Cardiac septum (tissue), 1 donor: Measurements from ENCODE around the gene BRD3OS. TPM values are rescaled to one million over a fixed set of nuclear protein-coding genes. Genes with fewer than 3 reads are reported as not detected.

Experiments
- DNase-seq: peaks from one replicate; pipeline ENCODE4 v3.0.0-alpha.2; 2020; ENCODE audit warnings: low spot score
- intact Hi-C: fragments of 100-400 bp; cut with DNase I; formaldehyde crosslinking; loops from one replicate; pipeline ENCODE4 v1.14.0; 2022
- long read RNA-seq: library from polyadenylated mRNA; unstranded; transcript quantifications from one replicate; pipeline ENCODE4 v2.0.0, GENCODE V29; 2021
- total RNA-seq: library from RNA; stranded (reverse); fragmentation: NEBNext Ultra II Directional; extraction: Animal tissue kit (Norgen Biotek cat#: 25700); gene quantifications from one replicate; pipeline ENCODE4 v1.2.1, GENCODE V29; 2021
- donor health status: DM: no; HTN: no; CAD: no.

Gene BRD3OS, protein sequence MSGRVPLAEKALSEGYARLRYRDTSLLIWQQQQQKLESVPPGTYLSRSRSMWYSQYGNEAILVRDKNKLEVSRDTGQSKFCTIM
- 9.0 TPM for total RNA-seq
- long read RNA-seq, full-length matches to known transcripts = 11 of 21 reads
- long read RNA-seq, partial matches to known transcripts = 3 of 21 reads
- long read RNA-seq, other reads (novel, unspliced or antisense) = 7 of 21 reads

DNA sequence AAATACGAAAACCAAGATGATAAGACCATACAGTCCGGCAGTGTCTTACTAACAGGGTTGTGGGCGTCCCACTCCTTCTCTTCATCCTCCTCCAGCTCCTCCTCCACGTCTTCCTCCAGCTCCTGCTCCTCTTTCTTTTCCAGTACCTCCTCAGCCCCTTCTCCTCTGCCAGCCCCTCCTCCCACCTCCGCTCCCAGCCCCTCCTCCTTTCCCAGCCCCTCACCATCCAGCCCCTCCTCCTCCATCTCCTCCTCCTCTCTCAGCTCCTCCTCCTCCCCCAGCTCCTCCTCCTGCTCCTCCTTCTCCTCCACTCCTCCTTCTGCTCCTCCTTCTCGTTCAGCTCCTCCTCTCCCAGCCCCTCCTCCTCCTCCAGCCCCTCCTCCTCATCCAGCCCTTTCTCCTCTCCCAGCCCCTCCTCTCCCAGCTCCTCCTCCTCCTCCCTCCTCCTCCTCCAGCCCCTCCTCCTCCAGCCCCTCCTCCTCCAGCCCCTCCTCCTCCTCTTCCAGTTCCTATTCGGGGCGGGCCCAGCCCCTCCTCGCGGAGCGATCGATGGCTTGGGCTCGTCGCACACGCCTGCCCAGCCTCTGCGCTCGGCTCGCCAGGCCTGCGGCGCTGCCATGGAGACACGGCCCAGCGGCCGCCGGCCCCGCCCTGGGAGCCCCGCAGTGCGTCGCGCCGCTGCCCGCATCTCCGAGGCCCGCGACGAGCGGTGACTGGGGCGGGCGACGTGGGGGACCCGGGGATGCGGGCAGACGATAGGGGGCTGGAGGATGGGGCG, at the start of gene BRD3OS:
Gene BRD3OS, plus strand, starts transcription at position 654 of the 778 bp plus-strand sequence. CDS start 1,267 bp downstream, outside the sequence.
- intact Hi-C loops = loop anchor here (5.0 kb wide), 2 partner anchors 42 to 112 kb away; partner anchors contain the start of genes BRD3 and WDR5
- peak; percentile 98 for DNase-seq

DNA sequence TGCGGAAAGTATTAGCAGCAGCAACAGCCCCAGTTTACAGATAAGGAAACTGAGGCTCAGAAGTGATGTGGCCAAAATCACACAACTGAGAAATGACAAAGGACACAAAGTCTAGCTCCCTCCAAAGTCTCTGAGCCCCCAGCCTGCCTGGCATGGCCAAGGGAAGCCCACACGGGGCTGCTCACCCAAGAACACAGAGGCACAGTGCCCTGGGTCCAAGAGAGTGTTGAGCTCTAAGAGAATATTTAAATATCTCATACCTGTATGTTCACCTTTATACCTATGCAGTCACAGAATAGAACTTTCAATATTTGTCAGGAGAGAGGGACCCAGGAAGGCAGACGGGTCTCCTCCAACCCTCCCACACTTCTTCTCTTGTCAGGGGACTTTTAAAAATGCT, 49.8 kb upstream of the BRD3OS start:
- DNase-seq = no peak
- intact Hi-C loops = no loop called here

DNA sequence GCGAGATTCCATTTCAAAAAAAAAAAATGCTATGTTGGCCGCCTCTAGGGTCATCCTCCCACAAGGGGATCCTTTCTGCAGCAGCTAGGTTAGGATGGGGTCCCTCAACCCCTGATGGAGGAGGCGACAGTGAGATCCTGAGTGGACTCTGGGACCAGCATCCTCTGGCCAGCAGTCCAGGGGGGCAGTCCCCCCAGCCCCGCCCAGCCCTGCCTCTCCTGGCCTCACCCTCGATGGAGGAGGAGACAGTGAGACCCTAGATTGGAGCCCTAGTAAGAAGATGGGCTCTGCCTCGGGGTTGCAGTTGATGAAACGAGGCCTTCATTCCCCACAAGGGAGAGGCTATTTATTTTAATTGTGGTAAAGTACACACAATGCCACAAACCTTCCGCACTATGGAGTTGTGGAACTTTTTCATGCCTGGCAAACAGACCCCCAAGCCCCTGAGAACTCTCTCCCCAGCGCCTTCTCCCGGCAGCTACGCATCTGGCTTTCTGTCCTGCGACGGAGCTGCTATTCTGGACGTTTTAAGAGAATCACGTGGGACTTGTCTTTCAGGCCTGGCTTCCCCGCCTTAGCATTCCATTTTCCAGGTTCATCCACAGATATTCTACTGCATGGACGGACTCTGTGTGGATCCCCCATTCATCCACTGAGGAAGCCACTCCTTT, 49.0 kb upstream of the BRD3OS start:
- intact Hi-C loops = no loop called here
- DNase-seq = no peak

DNA sequence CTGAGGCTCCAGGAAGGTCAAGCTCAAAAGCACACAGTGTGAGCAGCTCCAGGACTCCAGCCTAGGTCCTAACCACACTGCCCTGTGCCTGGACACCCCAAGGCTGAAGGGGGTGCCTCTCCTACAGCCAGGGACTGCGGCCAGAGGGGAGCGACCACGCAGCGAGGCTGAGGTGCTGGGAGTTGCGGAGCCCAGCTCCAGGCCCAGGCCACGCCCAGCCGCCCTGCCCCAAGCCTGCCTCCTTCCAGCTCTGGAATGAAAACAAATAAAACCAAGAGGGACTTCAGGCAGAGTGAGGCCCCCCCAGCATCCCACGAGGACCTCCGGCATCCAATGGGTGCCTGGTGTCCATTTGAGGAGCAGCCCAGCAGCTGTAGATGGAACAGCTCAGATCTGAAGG, 48.4 kb upstream of the BRD3OS start:
- no peak for DNase-seq
- intact Hi-C loops = no loop called here

DNA sequence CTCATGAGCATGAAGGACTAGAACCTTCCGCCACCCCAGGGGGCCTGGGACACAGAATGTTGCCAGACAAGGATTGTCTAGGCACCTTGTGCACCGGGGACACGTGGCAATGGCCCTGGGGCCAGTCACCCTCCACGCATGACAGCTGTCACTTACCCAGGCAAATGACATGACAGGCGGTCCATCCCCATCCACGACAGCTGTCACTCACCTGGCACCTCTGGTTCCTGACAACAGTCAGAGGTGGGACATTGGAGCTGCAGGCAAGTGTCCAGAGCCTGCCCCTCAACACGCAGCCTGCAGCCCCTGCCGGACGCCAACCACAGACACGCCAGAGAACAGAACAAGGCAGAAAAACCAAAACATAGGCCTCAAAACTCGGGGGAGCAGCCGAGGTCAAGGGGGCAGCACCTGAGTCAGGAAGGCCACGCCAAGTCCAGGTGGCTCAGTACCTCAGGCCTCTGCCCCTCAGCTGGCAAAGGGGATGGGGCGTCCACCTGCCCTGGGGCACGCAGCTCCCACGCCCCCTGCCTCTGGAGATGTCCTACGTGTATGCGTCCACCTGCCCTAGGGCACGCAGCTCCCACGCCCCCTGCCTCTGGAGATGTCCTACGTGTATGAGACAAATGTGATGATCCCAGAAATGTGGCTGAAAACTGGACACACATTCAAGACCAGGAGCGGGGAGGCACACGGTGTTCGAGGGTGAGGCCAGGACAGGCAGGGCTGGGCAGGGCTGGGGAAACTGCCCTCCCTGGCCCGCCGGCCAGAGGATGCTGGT, 47.7 kb upstream of the BRD3OS start:
- intact Hi-C loops = no loop called here
- no peak for DNase-seq

DNA sequence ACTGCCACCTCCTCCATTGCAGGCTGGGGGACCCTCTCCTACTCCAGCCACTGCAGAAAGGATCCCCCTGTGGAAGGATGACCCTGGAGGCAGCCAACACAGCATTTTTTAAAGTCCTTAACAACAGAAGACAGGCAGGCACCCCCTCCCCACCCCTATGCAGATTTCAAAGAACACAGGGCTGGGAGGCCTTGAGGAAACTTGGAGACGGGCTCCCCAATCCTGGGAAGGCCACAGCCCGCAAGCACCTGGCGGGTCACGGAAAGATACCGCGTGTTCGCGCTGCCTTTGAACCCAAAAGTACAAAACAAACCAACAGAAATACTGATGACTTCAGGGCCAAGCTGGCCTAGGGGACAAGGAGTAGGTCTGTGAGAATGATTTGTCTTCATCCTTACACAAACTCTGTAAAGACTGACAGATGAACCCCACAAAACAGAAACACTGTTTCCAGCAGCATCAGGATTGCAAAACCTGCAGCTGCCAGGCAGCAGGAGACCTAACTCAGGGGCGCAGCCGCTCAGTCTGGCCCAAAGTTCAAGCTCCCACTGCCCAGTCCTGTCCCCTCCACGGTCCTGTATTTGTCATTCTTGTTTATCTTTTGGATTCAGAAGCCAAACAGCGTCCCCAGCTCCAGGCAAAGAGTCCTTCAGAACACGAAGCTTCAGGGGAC, 46.9 kb upstream of the BRD3OS start:
- intact Hi-C loops = no loop called here
- no peak for DNase-seq

DNA sequence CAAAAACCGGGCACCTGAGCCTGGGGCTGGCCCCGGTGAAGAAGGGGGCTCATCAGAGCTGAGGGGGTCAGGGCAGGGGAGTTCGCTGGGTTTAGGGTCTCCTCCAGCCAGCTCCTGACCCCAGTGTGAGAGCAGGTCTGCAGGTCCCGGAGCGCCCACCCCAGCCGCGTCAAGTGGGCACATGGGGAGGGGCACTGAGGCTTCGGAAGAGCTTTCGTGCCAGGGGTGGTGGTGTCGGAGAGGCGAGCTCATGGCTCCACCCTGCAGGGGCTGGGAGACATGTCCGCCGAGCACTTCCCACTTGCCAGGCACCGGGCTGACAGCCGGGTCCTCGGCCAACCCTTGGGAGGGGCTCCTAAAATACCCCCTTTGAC, 46.4 kb upstream of the BRD3OS start:
- no peak for DNase-seq
- intact Hi-C loops = no loop called here

DNA sequence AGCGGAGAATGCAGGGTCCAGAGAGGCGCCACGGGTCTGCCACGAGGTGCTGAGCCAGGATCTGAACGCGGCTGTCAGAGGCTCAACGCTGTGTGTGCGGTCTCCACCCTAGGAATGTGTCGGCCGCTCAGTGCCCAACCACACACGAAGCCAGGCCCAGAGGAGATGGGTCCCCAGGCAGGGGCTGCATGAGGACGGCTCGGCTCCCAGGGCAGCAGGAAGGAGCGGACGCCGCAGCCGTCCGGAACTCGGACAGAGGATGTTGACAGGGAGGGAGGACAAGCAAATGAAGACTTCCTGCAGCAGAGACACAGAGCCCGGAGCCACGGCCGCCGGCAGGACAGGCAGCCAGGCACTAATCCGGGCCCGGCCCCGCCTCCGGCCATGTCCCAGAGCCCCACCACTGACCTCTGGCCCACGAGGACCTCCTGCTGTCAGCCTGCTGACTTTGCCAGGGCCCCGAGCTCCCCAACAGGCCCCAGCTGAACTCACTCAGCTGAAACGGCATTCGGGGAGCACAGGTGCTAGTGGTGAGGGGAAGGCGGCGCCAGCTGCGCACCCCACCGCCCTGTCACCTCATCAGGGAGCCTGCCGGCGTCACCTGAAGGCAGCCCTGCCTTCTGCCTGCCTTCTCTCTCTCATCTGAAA, 45.9 kb upstream of the BRD3OS start:
- DNase-seq = no peak
- intact Hi-C loops = no loop called here

DNA sequence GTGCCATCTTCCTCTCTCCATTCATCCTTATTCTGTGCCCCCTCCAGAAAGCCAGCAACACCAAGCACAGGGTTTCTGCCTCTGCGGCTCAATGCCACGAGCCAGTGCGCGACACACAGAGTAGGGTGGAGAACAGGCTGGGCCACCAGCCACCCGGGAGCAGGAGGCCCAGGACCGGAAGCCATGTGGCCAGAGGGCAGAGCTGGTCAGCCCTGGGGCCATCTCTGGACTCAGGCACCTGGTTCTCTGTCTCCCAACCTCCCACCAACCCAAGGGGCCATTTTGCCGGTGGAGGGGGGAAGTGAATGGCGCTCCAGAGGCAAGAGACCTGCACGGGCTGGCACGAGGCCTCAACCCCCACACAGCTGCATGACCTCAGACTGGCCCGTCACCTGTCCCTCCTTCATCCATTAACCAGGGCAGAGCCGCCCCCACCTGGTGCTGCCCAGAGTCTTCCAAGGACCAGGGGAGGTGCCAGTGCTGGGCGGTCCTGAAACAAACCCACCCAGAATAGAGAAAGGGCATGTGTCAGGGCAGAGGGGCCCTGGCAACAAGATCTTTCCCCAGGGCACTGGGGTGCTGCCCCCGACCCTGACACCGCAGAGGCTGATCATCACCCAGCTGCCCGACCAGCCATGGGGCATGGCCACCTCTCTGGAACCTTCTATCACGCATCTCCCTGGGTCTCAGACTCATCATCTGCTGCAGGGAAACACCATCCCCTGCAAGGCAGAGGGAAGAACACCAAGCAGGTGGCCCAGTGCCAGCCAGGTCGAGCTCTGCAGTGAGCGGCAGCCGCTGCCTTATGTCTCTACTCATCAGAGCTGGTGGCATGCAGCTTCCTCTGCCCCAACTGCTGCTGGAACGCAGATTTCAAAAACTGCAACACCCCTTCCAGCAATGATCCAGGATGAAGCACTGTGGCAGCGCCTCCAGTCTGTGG, 45.1 kb upstream of the BRD3OS start:
- intact Hi-C loops = loop anchor here (5.0 kb wide), 1 partner anchor 53 kb away; no protein-coding TSS in a partner anchor
- DNase-seq = no peak

DNA sequence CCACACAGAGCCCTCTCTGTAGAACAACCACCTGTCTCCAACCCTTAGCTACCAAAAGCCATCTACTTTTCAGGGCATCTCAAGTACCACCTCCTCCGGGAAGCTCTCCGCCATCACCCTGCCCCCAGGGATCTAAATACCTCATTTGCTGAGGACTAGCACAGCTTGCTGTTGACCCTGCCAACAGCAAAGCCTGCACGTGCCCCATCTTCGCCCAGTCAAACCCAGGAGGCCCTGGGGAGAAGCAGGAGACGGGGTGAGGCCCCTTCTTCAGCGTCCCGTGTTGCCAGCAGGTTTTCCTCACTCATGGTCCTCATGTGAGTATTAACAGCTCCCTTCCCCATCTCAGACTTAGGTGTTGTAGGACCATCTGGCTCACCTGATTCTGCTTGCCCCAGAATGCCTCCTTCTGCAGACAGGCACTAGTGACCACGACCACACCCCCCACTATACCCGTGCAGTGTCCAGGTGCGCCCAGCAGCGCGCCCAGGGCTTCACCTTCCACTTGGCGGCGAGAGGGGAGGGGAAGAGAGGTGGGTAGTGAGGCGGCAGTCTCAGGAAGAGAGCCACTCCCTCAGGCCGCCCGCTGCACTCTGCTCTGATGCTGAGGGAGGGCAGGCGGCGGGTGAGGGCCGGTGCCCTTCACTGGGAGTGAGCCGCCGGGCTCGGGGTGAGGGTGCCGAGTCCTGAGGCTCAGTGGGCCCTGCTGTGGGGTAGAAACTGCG, 44.3 kb upstream of the BRD3OS start:
- no peak for DNase-seq
- intact Hi-C loops = loop anchor here (5.0 kb wide), 1 partner anchor 54 kb away; no protein-coding TSS in a partner anchor

DNA sequence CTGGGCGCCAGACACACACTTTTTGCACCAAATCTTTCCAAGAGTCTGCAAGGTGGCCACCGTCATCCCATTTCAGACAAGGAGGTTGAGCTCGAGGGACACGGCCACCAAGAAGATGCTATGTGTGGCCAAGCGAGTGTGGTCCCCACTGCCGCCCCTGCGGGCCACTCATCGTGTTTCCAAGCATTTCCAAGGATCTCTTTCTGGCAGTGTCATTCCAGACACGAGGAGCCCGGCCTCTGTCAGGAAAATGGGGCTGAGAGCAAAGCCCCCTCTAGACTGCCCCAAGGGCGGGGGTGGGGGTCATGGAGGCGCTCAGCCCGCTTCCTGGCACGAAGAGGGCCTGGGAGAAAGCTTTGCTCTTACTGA, 43.7 kb upstream of the BRD3OS start:
- intact Hi-C loops = loop anchor here (5.0 kb wide), 1 partner anchor 54 kb away; no protein-coding TSS in a partner anchor
- no peak for DNase-seq

DNA sequence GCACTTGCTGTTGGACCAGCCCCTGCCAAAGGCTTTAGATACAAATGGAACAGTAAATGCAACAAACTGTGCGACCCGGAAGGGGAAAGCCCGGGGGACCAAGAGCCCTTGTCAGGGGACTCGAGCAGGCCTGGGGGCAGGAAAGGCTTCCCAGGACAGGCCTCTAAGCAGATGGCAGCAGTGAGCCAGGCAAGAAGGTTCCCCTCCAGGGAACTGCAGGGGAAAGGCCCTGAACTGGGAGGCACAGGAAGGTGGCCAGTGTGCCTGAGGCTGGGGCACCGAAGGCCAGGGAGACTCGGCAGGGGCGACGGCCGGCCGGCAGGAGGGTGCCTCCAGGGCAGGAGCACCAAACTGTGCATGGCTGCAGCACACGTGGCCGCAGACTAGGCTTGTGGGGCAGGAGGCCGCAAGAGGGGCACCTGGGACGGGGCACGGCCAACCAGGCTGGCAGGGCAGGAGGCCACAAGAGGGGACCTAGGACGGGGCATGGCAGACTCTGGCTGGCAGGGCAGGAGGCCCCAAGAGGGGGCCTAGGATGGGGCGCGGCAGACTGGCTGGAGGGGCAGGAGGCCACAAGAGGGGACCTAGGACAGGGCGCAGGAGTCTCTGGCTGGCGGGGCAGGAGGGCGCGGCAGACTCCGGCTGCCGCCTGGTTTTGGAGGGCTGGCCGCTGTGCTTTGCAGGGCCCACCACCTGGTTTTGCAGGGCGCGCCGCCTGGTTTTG, 43.2 kb upstream of the BRD3OS start:
- intact Hi-C loops = loop anchor here (5.0 kb wide), 1 partner anchor 55 kb away; no protein-coding TSS in a partner anchor
- no peak for DNase-seq

DNA sequence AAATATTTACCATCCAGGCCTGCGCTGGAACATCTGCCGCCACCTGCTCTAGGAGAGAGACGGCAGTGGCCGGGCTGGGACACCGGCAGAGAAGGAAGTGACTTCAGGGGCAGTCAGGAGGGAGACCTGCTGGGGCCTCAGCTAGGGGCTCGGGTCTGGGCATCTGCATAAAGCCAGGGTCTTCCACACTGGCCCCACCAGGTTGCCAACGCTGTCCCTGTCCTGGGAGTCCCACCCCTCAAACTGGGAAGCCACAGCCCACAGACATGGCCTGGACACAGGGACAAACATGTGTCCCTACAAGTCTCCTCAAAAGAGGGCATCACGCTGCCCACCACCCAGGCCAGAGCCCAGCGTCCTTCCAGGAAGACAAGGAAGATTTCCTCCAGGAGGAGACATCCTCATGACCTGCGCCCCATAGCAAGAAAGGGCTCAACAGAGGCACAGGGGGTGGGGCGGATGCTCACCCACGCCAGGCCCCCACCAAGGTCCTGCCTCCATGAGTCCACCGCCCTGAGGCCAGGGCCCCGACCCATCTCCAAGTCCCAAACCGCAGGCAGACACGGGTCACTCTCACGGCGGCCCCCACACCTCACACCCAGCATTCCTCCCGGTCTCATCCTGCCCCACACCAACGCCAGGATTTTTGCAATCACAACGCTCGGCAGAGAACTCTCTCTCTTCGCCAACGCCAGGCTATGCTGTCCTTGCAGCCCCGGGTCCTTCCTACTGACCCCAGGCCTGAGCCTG, 42.1 kb upstream of the BRD3OS start:
- intact Hi-C loops = loop anchor here (5.0 kb wide), 1 partner anchor 56 kb away; no protein-coding TSS in a partner anchor
- DNase-seq = no peak

DNA sequence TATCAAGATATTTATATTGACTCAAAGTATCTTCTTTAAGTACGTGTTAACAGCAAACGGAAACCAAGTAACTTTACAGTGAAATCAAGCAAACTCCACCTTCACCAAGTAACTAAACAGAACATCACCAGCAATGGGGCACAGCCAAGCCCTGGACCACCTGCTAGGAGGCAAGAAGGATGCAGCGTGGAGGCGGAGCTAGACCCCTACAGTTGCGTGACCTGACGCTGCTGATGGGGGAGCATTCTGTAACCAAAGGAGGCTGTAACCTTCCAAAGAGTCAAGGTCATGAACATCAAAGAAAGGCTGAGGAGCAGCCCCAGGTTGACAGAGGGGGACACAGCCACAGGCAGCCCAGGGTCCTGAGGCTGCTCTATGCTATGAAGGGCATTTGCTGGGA, 39.2 kb upstream of the BRD3OS start:
- intact Hi-C loops = no loop called here
- DNase-seq = no peak

DNA sequence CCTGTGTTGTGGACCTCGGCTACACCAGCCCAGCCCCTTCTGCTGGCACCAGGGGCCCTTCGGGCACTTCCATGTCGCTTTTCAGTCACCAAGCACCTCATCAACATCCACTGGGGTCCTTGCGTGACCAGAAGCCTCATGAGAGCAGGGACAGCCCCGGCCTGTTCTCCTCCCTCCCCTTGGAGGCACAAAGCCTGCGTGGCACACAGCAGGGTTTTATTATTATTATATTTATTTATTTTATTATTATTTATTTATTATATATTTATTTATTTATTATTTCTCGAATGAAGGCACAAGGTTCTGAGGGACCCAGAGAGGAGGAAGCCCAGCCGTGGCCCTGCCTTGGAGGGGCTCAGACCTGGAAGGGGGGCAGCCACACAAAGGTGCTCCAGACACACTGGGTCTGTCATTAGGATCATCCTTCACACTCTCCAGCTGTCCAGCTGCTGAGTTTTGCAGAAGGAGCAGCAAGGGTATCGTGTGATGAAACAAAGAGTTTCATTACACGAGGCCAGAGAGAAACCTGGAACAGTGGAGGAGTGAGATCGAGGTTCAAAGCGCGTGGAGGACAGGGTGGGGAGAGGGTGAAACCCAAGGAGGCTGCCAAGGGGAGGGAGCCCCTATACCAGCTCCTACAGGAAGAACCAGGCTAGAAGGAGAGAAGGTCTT, 38.4 kb upstream of the BRD3OS start:
- no peak for DNase-seq
- intact Hi-C loops = no loop called here
